Measurements from ENCODE around the gene PTPRM.

GRCh38 chr18:7807936-7808453 is 240.9 kb downstream of the PTPRM start:
- TF ChIP-seq POLR2A (IDR thresholded peaks at IDR 0.05; ENCODE audit: extremely low read depth, insufficient read length) (no peak), MYC (IDR thresholded peaks at IDR 0.05; ENCODE audit: low read depth, low read length) (no peak), MAX (IDR thresholded peaks at IDR 0.05; ENCODE audit: low read depth, low read length) (no peak)
- TF ChIP-seq, protein P1, sequence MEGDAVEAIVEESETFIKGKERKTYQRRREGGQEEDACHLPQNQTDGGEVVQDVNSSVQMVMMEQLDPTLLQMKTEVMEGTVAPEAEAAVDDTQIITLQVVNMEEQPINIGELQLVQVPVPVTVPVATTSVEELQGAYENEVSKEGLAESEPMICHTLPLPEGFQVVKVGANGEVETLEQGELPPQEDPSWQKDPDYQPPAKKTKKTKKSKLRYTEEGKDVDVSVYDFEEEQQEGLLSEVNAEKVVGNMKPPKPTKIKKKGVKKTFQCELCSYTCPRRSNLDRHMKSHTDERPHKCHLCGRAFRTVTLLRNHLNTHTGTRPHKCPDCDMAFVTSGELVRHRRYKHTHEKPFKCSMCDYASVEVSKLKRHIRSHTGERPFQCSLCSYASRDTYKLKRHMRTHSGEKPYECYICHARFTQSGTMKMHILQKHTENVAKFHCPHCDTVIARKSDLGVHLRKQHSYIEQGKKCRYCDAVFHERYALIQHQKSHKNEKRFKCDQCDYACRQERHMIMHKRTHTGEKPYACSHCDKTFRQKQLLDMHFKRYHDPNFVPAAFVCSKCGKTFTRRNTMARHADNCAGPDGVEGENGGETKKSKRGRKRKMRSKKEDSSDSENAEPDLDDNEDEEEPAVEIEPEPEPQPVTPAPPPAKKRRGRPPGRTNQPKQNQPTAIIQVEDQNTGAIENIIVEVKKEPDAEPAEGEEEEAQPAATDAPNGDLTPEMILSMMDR (IDR thresholded peaks at IDR 0.05; ENCODE audit: low read depth, low read length) = no peak
